ENCODE data around the gene NRN1.
A peak's percentile ranks its signal among the peaks of the same experiment; 100 is the strongest.

The NRN1 gene

DNA sequence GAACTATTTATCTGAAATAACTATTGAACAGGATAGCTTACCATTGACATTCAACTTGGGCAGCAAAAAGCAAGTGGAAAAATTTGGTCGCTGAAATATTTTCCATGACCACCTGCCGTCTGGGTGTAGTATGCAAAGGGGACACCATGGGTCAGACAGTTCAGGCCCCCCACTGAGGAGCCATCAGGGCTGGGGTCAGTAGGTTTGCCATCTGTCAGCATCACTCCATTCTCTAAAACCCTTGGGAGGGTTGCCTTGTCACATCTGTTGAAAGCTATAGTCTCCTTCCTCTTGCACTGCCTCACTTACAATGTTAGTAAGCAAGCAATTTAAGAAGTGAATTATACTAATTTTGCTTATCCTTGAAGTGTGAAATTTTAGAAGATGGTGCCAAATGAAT lies 44.9 kb downstream of the NRN1 start:
- in situ Hi-C loops (cut with HindIII; ENCODE audit: low pct_ligation_motif_present, low sequenced_read_pairs): no loop called here
- Histone ChIP-seq H3K27me3 (replicated peaks) (no peaks in the 10 kb centered on the region), H3K4me3 (ENCODE audit: low read depth, low read length) (no peak overlapping the region), H3K36me3 (replicated peaks) (no peaks in the 10 kb centered on the region), H3K27ac (no peak overlapping the region)
- DNase-seq: no peak
- TF ChIP-seq, protein P1, sequence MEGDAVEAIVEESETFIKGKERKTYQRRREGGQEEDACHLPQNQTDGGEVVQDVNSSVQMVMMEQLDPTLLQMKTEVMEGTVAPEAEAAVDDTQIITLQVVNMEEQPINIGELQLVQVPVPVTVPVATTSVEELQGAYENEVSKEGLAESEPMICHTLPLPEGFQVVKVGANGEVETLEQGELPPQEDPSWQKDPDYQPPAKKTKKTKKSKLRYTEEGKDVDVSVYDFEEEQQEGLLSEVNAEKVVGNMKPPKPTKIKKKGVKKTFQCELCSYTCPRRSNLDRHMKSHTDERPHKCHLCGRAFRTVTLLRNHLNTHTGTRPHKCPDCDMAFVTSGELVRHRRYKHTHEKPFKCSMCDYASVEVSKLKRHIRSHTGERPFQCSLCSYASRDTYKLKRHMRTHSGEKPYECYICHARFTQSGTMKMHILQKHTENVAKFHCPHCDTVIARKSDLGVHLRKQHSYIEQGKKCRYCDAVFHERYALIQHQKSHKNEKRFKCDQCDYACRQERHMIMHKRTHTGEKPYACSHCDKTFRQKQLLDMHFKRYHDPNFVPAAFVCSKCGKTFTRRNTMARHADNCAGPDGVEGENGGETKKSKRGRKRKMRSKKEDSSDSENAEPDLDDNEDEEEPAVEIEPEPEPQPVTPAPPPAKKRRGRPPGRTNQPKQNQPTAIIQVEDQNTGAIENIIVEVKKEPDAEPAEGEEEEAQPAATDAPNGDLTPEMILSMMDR (IDR thresholded peaks at IDR 0.05; ENCODE audit: low read depth, low read length, missing control alignments): no peak

DNA sequence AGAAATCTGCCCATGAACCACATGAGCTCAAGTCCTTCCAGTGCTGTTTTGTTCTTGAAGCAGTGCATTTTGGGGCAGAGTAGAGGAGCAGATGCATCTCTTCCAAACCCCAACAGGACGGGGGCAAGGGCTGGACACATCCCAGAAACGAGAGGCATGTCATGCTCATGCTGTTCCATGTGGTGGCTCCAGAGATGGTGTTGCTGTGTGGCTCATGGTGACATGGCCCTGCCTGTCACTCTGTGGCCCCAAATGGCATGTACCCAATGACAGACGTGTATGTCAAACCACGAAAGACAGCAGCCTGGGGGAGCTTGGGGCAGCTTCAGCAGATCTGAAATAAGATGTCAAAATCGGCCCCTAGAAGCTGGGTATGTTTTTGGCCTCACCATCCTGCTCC lies 46.3 kb downstream of the NRN1 start:
- no peaks in the 10 kb centered on the region for H3K27me3 ChIP-seq (replicated peaks)
- H3K27ac ChIP-seq: no peak overlapping the region

GRCh38 chr6:5958921-5959320 lies 47.8 kb downstream of the NRN1 start:
- TF ChIP-seq, protein P1 (IDR thresholded peaks at IDR 0.05; ENCODE audit: low read depth, low read length, missing control alignments): no peak
- Histone ChIP-seq H3K27ac (no peak overlapping the region), H3K36me3 (replicated peaks) (no peaks in the 10 kb centered on the region), H3K4me3 (ENCODE audit: low read depth, low read length) (no peak overlapping the region), H3K27me3 (replicated peaks) (no peaks in the 10 kb centered on the region)
- in situ Hi-C loops (cut with HindIII; ENCODE audit: low pct_ligation_motif_present, low sequenced_read_pairs): no loop called here
- DNase-seq: no peak

More for the DNA sequence above, 46.3 kb downstream of the NRN1 start:
- TF ChIP-seq, protein P1 (IDR thresholded peaks at IDR 0.05; ENCODE audit: low read depth, low read length, missing control alignments): no peak
- in situ Hi-C loops (cut with HindIII; ENCODE audit: low pct_ligation_motif_present, low sequenced_read_pairs): no loop called here
- no peak for DNase-seq
- no peaks in the 10 kb centered on the region for H3K36me3 ChIP-seq (replicated peaks)
- no peak overlapping the region for H3K4me3 ChIP-seq (ENCODE audit: low read depth, low read length)

DNA sequence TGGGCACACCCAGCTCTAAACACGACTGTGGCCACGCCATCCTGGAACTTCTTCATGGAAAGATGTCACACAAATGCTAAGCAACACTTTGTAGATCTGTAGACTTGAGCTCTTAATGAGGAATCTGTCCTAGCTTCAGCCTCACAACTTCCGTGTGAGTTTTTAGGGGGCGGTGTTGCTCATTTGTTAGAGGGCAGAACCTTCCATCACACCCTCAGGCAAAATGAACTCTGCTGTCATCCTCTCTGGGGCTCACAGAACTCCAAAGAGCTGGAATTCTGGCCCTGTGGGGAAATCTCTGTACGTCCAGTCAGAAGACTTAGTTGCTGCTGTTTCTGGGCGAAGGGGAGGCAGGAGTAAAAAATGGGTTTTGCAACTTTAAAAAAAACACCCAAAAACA lies 49.8 kb downstream of the NRN1 start:
- no peaks in the 10 kb centered on the region for H3K36me3 ChIP-seq (replicated peaks)
- DNase-seq: no peak
- no peak overlapping the region for H3K4me3 ChIP-seq (ENCODE audit: low read depth, low read length)
- TF ChIP-seq, protein P1 (IDR thresholded peaks at IDR 0.05; ENCODE audit: low read depth, low read length, missing control alignments): no peak
- H3K27ac ChIP-seq: no peak overlapping the region
- H3K27me3 ChIP-seq (replicated peaks): no peaks in the 10 kb centered on the region
- in situ Hi-C loops (cut with HindIII; ENCODE audit: low pct_ligation_motif_present, low sequenced_read_pairs): no loop called here

- H3K36me3 ChIP-seq (replicated peaks): no peaks in the 10 kb centered on the region
- in situ Hi-C loops (cut with HindIII; ENCODE audit: low pct_ligation_motif_present, low sequenced_read_pairs): no loop called here
- TF ChIP-seq, protein P1 (IDR thresholded peaks at IDR 0.05; ENCODE audit: low read depth, low read length, missing control alignments): peak; percentile 52
- H3K27ac ChIP-seq: no peak overlapping the region
- H3K4me3 ChIP-seq (ENCODE audit: low read depth, low read length): no peak overlapping the region
- peak; percentile 35 for DNase-seq
- H3K27me3 ChIP-seq (replicated peaks): no peaks in the 10 kb centered on the region
These were observed 56.4 kb downstream of the NRN1 start for GRCh38 chr6:5950361-5950785.

Data from brain microvascular endothelial cell (primary cell).